HEK293 (cell line): Measurements from ENCODE around the gene PABPN1.
A peak's percentile ranks its signal among the peaks of the same experiment; 100 is the strongest.

Experiments
- IKZF3 ChIP-seq: fragments of 450-650 bp; IDR thresholded peaks from 2 replicates; pipeline ENCODE4 v1.5.0; 2018; ENCODE audit warnings: missing biosample characterization, mild to moderate bottlenecking, missing genetic modification characterization, moderate library complexity
- KLF10 ChIP-seq: fragments of 450-650 bp; IDR thresholded peaks from 2 replicates; pipeline ENCODE4 v1.5.1; 2018; ENCODE audit warnings: missing biosample characterization, mild to moderate bottlenecking, missing genetic modification characterization
- KLF7 ChIP-seq: fragments of 450-650 bp; formaldehyde crosslinking; IDR thresholded peaks from 2 replicates; pipeline ENCODE4 v1.5.1; 2016; ENCODE audit warnings: missing biosample characterization, missing genetic modification characterization, borderline replicate concordance
- SALL2 ChIP-seq: fragments of 450-650 bp; formaldehyde crosslinking; IDR thresholded peaks from 2 replicates; pipeline ENCODE4 v1.5.0; 2017; ENCODE audit warnings: missing biosample characterization, mild to moderate bottlenecking, missing genetic modification characterization, borderline replicate concordance
- SCRT2 ChIP-seq: fragments of 450-650 bp; formaldehyde crosslinking; IDR thresholded peaks from 2 replicates; pipeline ENCODE4 v1.5.1; 2016; ENCODE audit warnings: missing biosample characterization, missing genetic modification characterization
- SP3 ChIP-seq: fragments of 450-650 bp; formaldehyde crosslinking; IDR thresholded peaks from 2 replicates; pipeline ENCODE4 v1.5.1; 2016; ENCODE audit warnings: missing biosample characterization, missing genetic modification characterization
- SP7 ChIP-seq: fragments of 450-650 bp; formaldehyde crosslinking; IDR thresholded peaks from 2 replicates; pipeline ENCODE4 v1.5.1; 2016; ENCODE audit warnings: missing biosample characterization, missing genetic modification characterization
- TRIM28 ChIP-seq: IDR thresholded peaks from 2 replicates; pipeline ENCODE4 v1.6.1; 2011; ENCODE audit warnings: low read length, control low read depth, borderline replicate concordance
- ZBTB8A ChIP-seq: fragments of 450-650 bp; formaldehyde crosslinking; IDR thresholded peaks from 2 replicates; pipeline ENCODE4 v1.5.1; 2016; ENCODE audit warnings: missing biosample characterization, missing genetic modification characterization
- ZEB2 ChIP-seq: fragments of 450-650 bp; formaldehyde crosslinking; IDR thresholded peaks from 2 replicates; pipeline ENCODE4 v1.5.1; 2016; ENCODE audit warnings: missing biosample characterization, missing genetic modification characterization
- ZFP69B ChIP-seq: fragments of 450-650 bp; formaldehyde crosslinking; IDR thresholded peaks from 2 replicates; pipeline ENCODE4 v1.5.1; 2016; ENCODE audit warnings: missing biosample characterization, missing genetic modification characterization
- ZNF23 ChIP-seq: fragments of 450-650 bp; formaldehyde crosslinking; IDR thresholded peaks from 2 replicates; pipeline ENCODE4 v1.5.1; 2016; ENCODE audit warnings: missing biosample characterization, missing genetic modification characterization, borderline replicate concordance
- ZNF324 ChIP-seq: fragments of 450-650 bp; formaldehyde crosslinking; IDR thresholded peaks from 2 replicates; pipeline ENCODE4 v1.5.1; 2016; ENCODE audit warnings: missing biosample characterization, missing genetic modification characterization
- ZNF335 ChIP-seq: fragments of 450-650 bp; formaldehyde crosslinking; conservative IDR thresholded peaks from 2 replicates; pipeline ENCODE4 v1.5.1; 2016; ENCODE audit warnings: missing biosample characterization, missing genetic modification characterization
- ZNF341 ChIP-seq: fragments of 450-650 bp; formaldehyde crosslinking; IDR thresholded peaks from 2 replicates; pipeline ENCODE4; 2016; ENCODE audit warnings: low read depth, missing biosample characterization, missing genetic modification characterization
- ZNF391 ChIP-seq: fragments of 450-650 bp; formaldehyde crosslinking; IDR thresholded peaks from 2 replicates; pipeline ENCODE4 v1.5.1; 2016; ENCODE audit warnings: low read depth, missing biosample characterization, missing genetic modification characterization, borderline replicate concordance
- ZNF501 ChIP-seq: fragments of 450-650 bp; formaldehyde crosslinking; IDR thresholded peaks from 2 replicates; pipeline ENCODE4 v1.5.1; 2016; ENCODE audit warnings: missing biosample characterization, missing genetic modification characterization
- ZNF558 ChIP-seq: fragments of 450-650 bp; formaldehyde crosslinking; IDR thresholded peaks from 2 replicates; pipeline ENCODE4 v1.5.1; 2016; ENCODE audit warnings: missing biosample characterization, missing genetic modification characterization
- ZNF596 ChIP-seq: fragments of 450-650 bp; IDR thresholded peaks from 2 replicates; pipeline ENCODE4 v1.5.0; 2018; ENCODE audit warnings: missing biosample characterization, mild to moderate bottlenecking, missing genetic modification characterization, moderate library complexity
- ZNF600 ChIP-seq: fragments of 450-650 bp; formaldehyde crosslinking; IDR thresholded peaks from 2 replicates; pipeline ENCODE4 v1.5.1; 2016; ENCODE audit warnings: missing biosample characterization, missing genetic modification characterization
- ZNF623 ChIP-seq: fragments of 450-650 bp; formaldehyde crosslinking; IDR thresholded peaks from 2 replicates; pipeline ENCODE4 v1.5.1; 2016; ENCODE audit warnings: missing biosample characterization, missing genetic modification characterization
- ZNF629 ChIP-seq: fragments of 450-650 bp; formaldehyde crosslinking; IDR thresholded peaks from 2 replicates; pipeline ENCODE4 v1.5.1; 2017; ENCODE audit warnings: missing biosample characterization, missing genetic modification characterization
- ZNF76 ChIP-seq: fragments of 450-650 bp; formaldehyde crosslinking; IDR thresholded peaks from 2 replicates; pipeline ENCODE4; 2016; ENCODE audit warnings: low read depth, missing biosample characterization, missing genetic modification characterization, borderline replicate concordance
- ZNF785 ChIP-seq: fragments of 450-650 bp; formaldehyde crosslinking; IDR thresholded peaks from 2 replicates; pipeline ENCODE4 v1.5.1; 2016; ENCODE audit warnings: missing biosample characterization, missing genetic modification characterization
- ZNF792 ChIP-seq: fragments of 450-650 bp; formaldehyde crosslinking; IDR thresholded peaks from 2 replicates; pipeline ENCODE4 v1.5.1; 2016; ENCODE audit warnings: missing biosample characterization, missing genetic modification characterization
- ZXDB ChIP-seq: fragments of 450-650 bp; formaldehyde crosslinking; IDR thresholded peaks from 2 replicates; pipeline ENCODE4 v1.5.1; 2016; ENCODE audit warnings: missing biosample characterization, missing genetic modification characterization
- TF ChIP-seq, protein P1 (sequence below): fragments of 450-650 bp; formaldehyde crosslinking; IDR thresholded peaks from 2 replicates; pipeline ENCODE4 v1.5.1; 2016; ENCODE audit warnings: missing biosample characterization, missing genetic modification characterization, borderline replicate concordance
- TF ChIP-seq, protein P2 (sequence below): fragments of 450-650 bp; formaldehyde crosslinking; IDR thresholded peaks from 2 replicates; pipeline ENCODE4 v1.5.1; 2016; ENCODE audit warnings: missing biosample characterization, missing genetic modification characterization, borderline replicate concordance
- TF ChIP-seq, protein P3 (sequence below): fragments of 450-650 bp; formaldehyde crosslinking; IDR thresholded peaks from 2 replicates; pipeline ENCODE4 v1.5.1; 2016; ENCODE audit warnings: missing biosample characterization, missing genetic modification characterization
- TF ChIP-seq, protein P4 (sequence below): fragments of 450-650 bp; formaldehyde crosslinking; IDR thresholded peaks from 2 replicates; pipeline ENCODE4 v1.5.1; 2016; ENCODE audit warnings: missing biosample characterization, missing genetic modification characterization
- TF ChIP-seq, protein P5 (sequence below): fragments of 450-650 bp; formaldehyde crosslinking; IDR thresholded peaks from 2 replicates; pipeline ENCODE4 v1.5.1; 2016; ENCODE audit warnings: missing biosample characterization, missing genetic modification characterization

Gene PABPN1

DNA sequence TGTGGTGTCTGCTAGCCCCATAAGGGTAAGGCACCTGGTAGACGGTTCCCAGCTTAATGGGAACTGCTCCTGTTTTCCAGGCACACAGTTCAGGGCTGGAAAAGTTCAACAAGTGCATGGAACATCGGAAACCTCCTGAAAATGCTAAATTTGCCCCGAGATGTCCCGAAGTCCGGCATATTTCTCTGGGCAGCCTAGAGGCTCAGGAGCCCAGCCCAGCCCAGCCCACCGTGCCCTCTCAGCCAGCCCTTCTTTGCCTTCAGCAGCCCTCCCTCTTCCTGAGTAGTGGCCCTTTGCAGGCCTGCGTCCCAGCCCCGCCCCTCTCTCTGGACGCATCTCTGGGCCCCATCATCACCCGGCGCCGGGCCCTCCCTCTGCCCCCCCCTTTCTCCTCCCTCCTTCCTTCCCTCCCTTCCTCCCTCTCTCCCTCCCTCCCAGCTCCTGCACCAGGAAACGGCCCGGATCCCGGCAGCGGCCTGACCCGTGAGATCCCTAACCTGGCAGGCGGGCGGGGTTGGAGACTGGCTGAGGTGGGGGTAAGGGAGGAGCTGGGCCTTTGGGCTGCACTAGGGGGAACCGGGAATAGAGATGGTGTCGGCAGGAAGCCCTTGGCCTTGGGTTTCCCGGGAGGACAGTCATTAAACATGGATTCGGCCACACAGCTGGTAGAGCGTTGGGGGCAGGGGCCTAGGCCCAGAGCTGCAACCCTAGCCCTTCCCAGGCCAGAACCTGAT is 14.7 kb upstream of the PABPN1 start, which contains the start of gene BCL2L2 (continued):
- TF ChIP-seq, protein P1, sequence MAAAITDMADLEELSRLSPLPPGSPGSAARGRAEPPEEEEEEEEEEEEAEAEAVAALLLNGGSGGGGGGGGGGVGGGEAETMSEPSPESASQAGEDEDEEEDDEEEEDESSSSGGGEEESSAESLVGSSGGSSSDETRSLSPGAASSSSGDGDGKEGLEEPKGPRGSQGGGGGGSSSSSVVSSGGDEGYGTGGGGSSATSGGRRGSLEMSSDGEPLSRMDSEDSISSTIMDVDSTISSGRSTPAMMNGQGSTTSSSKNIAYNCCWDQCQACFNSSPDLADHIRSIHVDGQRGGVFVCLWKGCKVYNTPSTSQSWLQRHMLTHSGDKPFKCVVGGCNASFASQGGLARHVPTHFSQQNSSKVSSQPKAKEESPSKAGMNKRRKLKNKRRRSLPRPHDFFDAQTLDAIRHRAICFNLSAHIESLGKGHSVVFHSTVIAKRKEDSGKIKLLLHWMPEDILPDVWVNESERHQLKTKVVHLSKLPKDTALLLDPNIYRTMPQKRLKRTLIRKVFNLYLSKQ: no peak
- TF ChIP-seq ZEB2 (tag by site-specific recombination): peak; percentile 68
- peak; percentile 99 for TF ChIP-seq IKZF3 (tag by site-specific recombination)
- peak; percentile 85 for TF ChIP-seq ZNF341 (tag by site-specific recombination)
- peak; percentile 87 for TF ChIP-seq SP7 (tag by site-specific recombination)
- TF ChIP-seq, protein P2, sequence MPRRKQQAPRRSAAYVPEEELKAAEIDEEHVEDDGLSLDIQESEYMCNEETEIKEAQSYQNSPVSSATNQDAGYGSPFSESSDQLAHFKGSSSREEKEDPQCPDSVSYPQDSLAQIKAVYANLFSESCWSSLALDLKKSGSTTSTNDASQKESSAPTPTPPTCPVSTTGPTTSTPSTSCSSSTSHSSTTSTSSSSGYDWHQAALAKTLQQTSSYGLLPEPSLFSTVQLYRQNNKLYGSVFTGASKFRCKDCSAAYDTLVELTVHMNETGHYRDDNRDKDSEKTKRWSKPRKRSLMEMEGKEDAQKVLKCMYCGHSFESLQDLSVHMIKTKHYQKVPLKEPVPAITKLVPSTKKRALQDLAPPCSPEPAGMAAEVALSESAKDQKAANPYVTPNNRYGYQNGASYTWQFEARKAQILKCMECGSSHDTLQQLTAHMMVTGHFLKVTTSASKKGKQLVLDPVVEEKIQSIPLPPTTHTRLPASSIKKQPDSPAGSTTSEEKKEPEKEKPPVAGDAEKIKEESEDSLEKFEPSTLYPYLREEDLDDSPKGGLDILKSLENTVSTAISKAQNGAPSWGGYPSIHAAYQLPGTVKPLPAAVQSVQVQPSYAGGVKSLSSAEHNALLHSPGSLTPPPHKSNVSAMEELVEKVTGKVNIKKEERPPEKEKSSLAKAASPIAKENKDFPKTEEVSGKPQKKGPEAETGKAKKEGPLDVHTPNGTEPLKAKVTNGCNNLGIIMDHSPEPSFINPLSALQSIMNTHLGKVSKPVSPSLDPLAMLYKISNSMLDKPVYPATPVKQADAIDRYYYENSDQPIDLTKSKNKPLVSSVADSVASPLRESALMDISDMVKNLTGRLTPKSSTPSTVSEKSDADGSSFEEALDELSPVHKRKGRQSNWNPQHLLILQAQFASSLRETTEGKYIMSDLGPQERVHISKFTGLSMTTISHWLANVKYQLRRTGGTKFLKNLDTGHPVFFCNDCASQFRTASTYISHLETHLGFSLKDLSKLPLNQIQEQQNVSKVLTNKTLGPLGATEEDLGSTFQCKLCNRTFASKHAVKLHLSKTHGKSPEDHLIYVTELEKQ (tag by site-specific recombination): peak; percentile 51; the same call in 1 of the 2 replicates
- peak; percentile 84; the same call in 1 of the 2 replicates for TF ChIP-seq KLF7 (tag by site-specific recombination)
- peak; percentile 98 for TF ChIP-seq SCRT2
- no peak for TF ChIP-seq ZNF23 (tag by site-specific recombination)
- TF ChIP-seq ZNF558 (tag by site-specific recombination): no peak
- TF ChIP-seq ZNF785 (tag by site-specific recombination): no peak
- peak; percentile 85 for TF ChIP-seq ZNF629 (tag by site-specific recombination)
- TF ChIP-seq ZNF600 (tag by site-specific recombination): peak; percentile 95
- TF ChIP-seq, protein P3, sequence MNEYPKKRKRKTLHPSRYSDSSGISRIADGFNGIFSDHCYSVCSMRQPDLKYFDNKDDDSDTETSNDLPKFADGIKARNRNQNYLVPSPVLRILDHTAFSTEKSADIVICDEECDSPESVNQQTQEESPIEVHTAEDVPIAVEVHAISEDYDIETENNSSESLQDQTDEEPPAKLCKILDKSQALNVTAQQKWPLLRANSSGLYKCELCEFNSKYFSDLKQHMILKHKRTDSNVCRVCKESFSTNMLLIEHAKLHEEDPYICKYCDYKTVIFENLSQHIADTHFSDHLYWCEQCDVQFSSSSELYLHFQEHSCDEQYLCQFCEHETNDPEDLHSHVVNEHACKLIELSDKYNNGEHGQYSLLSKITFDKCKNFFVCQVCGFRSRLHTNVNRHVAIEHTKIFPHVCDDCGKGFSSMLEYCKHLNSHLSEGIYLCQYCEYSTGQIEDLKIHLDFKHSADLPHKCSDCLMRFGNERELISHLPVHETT (tag by site-specific recombination): peak; percentile 75; the same call in 1 of the 2 replicates
- peak; percentile 56; the same call in 1 of the 2 replicates for TF ChIP-seq ZNF391 (tag by site-specific recombination)
- TF ChIP-seq SALL2: no peak
- no peak; the same call in 1 of the 2 replicates for TF ChIP-seq ZNF501 (tag by site-specific recombination)
- no peak for TF ChIP-seq ZNF596
- peak; percentile 62 for TF ChIP-seq ZNF335 (tag by site-specific recombination)
- TF ChIP-seq ZFP69B (tag by site-specific recombination): peak; percentile 98
- no peak for TF ChIP-seq ZNF792 (tag by site-specific recombination)
- TF ChIP-seq ZBTB8A (tag by site-specific recombination): peak; percentile 100
- no peak for TF ChIP-seq ZNF623 (tag by site-specific recombination)
- TF ChIP-seq ZNF324 (tag by site-specific recombination): peak; percentile 90; the same call in 1 of the 2 replicates
- peak; percentile 91 for TF ChIP-seq ZXDB (tag by site-specific recombination)
- TF ChIP-seq, protein P4, sequence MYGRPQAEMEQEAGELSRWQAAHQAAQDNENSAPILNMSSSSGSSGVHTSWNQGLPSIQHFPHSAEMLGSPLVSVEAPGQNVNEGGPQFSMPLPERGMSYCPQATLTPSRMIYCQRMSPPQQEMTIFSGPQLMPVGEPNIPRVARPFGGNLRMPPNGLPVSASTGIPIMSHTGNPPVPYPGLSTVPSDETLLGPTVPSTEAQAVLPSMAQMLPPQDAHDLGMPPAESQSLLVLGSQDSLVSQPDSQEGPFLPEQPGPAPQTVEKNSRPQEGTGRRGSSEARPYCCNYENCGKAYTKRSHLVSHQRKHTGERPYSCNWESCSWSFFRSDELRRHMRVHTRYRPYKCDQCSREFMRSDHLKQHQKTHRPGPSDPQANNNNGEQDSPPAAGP (tag by site-specific recombination): peak; percentile 95
- no peak for TF ChIP-seq TRIM28
- peak; percentile 76; the same call in 1 of the 2 replicates for TF ChIP-seq ZNF76 (tag by site-specific recombination)
- TF ChIP-seq, protein P5, sequence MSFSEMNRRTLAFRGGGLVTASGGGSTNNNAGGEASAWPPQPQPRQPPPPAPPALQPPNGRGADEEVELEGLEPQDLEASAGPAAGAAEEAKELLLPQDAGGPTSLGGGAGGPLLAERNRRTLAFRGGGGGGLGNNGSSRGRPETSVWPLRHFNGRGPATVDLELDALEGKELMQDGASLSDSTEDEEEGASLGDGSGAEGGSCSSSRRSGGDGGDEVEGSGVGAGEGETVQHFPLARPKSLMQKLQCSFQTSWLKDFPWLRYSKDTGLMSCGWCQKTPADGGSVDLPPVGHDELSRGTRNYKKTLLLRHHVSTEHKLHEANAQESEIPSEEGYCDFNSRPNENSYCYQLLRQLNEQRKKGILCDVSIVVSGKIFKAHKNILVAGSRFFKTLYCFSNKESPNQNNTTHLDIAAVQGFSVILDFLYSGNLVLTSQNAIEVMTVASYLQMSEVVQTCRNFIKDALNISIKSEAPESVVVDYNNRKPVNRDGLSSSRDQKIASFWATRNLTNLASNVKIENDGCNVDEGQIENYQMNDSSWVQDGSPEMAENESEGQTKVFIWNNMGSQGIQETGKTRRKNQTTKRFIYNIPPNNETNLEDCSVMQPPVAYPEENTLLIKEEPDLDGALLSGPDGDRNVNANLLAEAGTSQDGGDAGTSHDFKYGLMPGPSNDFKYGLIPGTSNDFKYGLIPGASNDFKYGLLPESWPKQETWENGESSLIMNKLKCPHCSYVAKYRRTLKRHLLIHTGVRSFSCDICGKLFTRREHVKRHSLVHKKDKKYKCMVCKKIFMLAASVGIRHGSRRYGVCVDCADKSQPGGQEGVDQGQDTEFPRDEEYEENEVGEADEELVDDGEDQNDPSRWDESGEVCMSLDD (tag by site-specific recombination): peak; percentile 76
- peak; percentile 100 for TF ChIP-seq SP3 (tag by site-specific recombination)
- TF ChIP-seq KLF10 (tag by site-specific recombination): peak; percentile 70
